Loucy (cell line): ENCODE data around the gene SEC62.

ENCODE experiments used
- H2AFZ ChIP-seq: fragments of 200-600 bp; sonication (generic); 2 replicates; pipeline ENCODE4 v1.6.0; 2016; ENCODE audit warnings: antibody characterized with exemption, mild to moderate bottlenecking, low read length, moderate library complexity
- H3F3A ChIP-seq: fragments of 200-600 bp; 2 replicates; pipeline ENCODE4 v1.6.0; 2016; ENCODE audit warnings: antibody characterized with exemption, low read depth, mild to moderate bottlenecking
- H3K27me3 ChIP-seq: fragments of 200-600 bp; sonication (generic); 2 replicates; pipeline ENCODE4 v1.6.1; 2014; ENCODE audit warnings: low read length, mild to moderate bottlenecking; ENCODE audit not compliant: insufficient read depth, poor library complexity, severe bottlenecking
- H3K36me3 ChIP-seq: fragments of 200-600 bp; sonication (generic); 2 replicates; pipeline ENCODE4 v1.6.1; 2016; ENCODE audit warnings: low read length; ENCODE audit not compliant: insufficient read depth
- H3K4me1 ChIP-seq: fragments of 200-600 bp; sonication (generic); 2 replicates; pipeline ENCODE4 v1.5.1; 2014; ENCODE audit warnings: low read length, mild to moderate bottlenecking; ENCODE audit not compliant: insufficient read depth, poor library complexity, severe bottlenecking
- H3K4me2 ChIP-seq: fragments of 200-600 bp; sonication (generic); 2 replicates; pipeline ENCODE4 v1.6.0; 2014; ENCODE audit warnings: antibody characterized with exemption, low read length, low read depth, mild to moderate bottlenecking; ENCODE audit not compliant: poor library complexity, severe bottlenecking
- H3K4me3 ChIP-seq: fragments of 200-600 bp; sonication (generic); 2 replicates; pipeline ENCODE4 v1.5.1; 2014; ENCODE audit warnings: low read length, mild to moderate bottlenecking, mixed read lengths; ENCODE audit not compliant: poor library complexity, severe bottlenecking
- H3K79me2 ChIP-seq: fragments of 200-600 bp; sonication (generic); 2 replicates; pipeline ENCODE4 v1.6.1; 2014; ENCODE audit warnings: low read length; ENCODE audit not compliant: insufficient read depth
- H3K9ac ChIP-seq: fragments of 200-600 bp; sonication (generic); 2 replicates; pipeline ENCODE4 v1.6.0; 2014; ENCODE audit warnings: mild to moderate bottlenecking, low read depth, low read length, moderate library complexity; ENCODE audit not compliant: poor library complexity, severe bottlenecking
- H3K9me2 ChIP-seq: fragments of 200-600 bp; sonication (generic); replicated peaks from 2 replicates; pipeline ENCODE4 v1.6.1; 2016; ENCODE audit warnings: low read depth, low read length, mixed read lengths
- H3K9me3 ChIP-seq: fragments of 200-600 bp; sonication (generic); 2 replicates; pipeline ENCODE4 v1.6.1; 2014; ENCODE audit warnings: mild to moderate bottlenecking, antibody characterized with exemption, low read length, low read depth; ENCODE audit not compliant: insufficient read depth
- H4K20me1 ChIP-seq: fragments of 200-600 bp; sonication (generic); 2 replicates; pipeline ENCODE4 v1.6.0; 2014; ENCODE audit warnings: antibody characterized with exemption, low read length, mild to moderate bottlenecking; ENCODE audit not compliant: insufficient read depth, poor library complexity, severe bottlenecking
- EZH2phosphoT487 ChIP-seq: fragments of 200-600 bp; IDR thresholded peaks from 2 replicates; pipeline ENCODE4 v1.6.1; 2018; ENCODE audit warnings: antibody characterized with exemption, mild to moderate bottlenecking, moderate library complexity, borderline replicate concordance
- TF ChIP-seq, protein P1 (sequence below): fragments of 200-600 bp; sonication (generic); conservative IDR thresholded peaks from 2 replicates; pipeline ENCODE4 v1.5.1; 2014; ENCODE audit warnings: mild to moderate bottlenecking, antibody characterized with exemption, low read length

SEC62 gene

DNA sequence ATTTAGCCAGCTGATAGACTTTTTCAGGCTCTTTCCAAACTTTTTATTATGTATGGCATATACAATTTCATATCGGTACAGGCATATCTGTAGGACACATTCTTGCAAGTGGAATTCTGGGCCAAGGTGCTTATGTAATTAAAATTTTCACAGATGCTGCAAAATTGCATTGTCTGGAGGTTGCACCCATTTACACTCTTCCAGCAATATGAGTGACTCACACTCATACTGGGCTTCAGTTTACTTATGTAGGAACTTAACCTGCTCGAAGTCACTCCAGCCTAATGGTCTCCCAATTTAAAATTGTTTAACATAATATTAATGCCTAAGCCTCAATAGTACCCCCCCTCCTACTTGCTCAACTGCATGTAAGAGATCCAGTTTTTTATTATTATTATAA is 11.2 kb upstream of the SEC62 start:
- Histone ChIP-seq H2AFZ (no peak overlapping the region), H3K9ac (no peak overlapping the region), H3K9me3 (no peaks in the 10 kb centered on the region), H3K9me2 (no peaks in the 10 kb centered on the region), H3K36me3 (no peaks in the 10 kb centered on the region), H3K4me2 (no peak overlapping the region), H3K79me2 (no peaks in the 10 kb centered on the region), H3F3A (no peaks in the 10 kb centered on the region), H3K4me3 (no peak overlapping the region), H3K27me3 (peaks cover 14% of the 10 kb centered on the region), H3K4me1 (no peaks in the 10 kb centered on the region), H4K20me1 (no peaks in the 10 kb centered on the region)
- TF ChIP-seq, protein P1, sequence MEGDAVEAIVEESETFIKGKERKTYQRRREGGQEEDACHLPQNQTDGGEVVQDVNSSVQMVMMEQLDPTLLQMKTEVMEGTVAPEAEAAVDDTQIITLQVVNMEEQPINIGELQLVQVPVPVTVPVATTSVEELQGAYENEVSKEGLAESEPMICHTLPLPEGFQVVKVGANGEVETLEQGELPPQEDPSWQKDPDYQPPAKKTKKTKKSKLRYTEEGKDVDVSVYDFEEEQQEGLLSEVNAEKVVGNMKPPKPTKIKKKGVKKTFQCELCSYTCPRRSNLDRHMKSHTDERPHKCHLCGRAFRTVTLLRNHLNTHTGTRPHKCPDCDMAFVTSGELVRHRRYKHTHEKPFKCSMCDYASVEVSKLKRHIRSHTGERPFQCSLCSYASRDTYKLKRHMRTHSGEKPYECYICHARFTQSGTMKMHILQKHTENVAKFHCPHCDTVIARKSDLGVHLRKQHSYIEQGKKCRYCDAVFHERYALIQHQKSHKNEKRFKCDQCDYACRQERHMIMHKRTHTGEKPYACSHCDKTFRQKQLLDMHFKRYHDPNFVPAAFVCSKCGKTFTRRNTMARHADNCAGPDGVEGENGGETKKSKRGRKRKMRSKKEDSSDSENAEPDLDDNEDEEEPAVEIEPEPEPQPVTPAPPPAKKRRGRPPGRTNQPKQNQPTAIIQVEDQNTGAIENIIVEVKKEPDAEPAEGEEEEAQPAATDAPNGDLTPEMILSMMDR = no peak
- TF ChIP-seq EZH2phosphoT487 = no peak

DNA sequence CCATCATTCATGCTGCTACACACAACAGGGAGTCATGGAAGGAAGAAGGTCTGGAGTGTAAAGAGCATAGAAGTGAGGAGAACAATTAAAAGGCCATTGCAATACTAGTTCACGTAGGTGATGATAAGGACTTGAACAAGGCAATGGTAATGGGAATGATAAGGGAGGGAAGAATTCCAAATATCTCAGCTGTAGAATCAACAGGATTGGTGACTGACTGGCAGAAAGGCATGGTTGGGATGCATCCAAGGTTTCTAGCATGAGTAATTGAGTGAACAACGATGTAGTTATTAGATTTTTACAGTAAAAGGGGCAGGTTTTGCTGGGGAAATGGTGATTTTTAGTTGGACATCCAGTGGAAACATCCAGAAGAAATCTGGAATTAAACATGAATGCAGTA is 2.4 kb upstream of the SEC62 start:
- no peaks in the 10 kb centered on the region for H3K9me2 ChIP-seq
- no peak overlapping the region for H2AFZ ChIP-seq
- peaks cover 26% of the 10 kb centered on the region for H3K4me1 ChIP-seq
- H3K4me3 ChIP-seq = no peak overlapping the region
- H3K36me3 ChIP-seq = no peaks in the 10 kb centered on the region
- TF ChIP-seq EZH2phosphoT487 = no peak
- TF ChIP-seq, protein P1 = no peak
- H4K20me1 ChIP-seq = peaks cover 23% of the 10 kb centered on the region
- H3K9me3 ChIP-seq = no peaks in the 10 kb centered on the region
- peaks cover 9% of the 10 kb centered on the region for H3K27me3 ChIP-seq
- H3F3A ChIP-seq = no peaks in the 10 kb centered on the region
- no peak overlapping the region for H3K4me2 ChIP-seq
- H3K79me2 ChIP-seq = peaks cover 23% of the 10 kb centered on the region
- no peak overlapping the region for H3K9ac ChIP-seq

DNA sequence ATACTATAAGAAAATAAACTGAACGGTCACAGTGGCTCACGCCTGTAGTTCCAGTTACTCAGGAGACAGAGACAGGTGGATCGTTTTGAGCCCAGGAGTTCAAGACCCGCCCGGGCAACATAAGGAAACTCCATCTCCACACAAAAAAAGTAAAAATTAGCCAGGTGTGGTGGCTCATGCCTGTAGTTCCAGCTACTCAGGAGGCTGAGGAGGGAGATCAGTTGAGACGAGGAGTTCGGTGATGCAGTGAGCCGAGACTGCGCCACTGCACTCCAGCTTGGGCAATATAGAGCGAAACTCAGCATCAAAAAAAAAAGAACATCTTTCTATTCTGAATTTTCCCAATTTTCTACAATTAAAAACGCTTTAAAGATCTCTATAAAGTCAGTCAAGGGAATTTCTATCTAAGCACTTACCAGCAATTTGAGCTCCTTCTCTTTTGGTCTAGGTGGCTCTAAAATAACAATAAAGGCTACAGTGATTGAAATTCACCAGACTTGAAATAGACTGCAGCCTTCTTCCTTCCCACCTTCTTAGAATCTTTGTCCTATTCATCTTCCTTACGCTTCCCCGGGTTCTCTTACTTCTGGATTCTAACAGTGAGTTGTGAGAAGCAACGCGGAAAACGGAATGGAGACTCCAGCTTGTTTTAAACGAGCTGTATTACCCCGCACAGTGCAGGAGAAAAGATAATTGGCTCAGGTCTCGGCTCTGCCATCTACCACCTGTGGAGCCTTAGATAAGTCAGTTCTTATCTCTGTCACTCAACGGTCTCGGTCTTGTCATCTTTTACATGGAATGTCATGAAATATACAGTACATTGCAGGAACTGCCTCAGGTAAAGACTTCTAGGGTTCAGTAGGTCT is 812 bp upstream of the SEC62 start:
- Histone ChIP-seq H3K4me1 (peaks cover 40% of the 10 kb centered on the region), H3K9me2 (no peaks in the 10 kb centered on the region), H3K4me2 (peak overlapping the region; percentile 80), H3F3A (peaks cover 5% of the 10 kb centered on the region; the same call in 1 of the 2 replicates), H3K79me2 (peaks cover 39% of the 10 kb centered on the region), H3K9me3 (no peaks in the 10 kb centered on the region), H3K4me3 (peak overlapping the region; percentile 95), H3K36me3 (no peaks in the 10 kb centered on the region), H2AFZ (peak overlapping the region; percentile 100), H3K27me3 (peaks cover under 1% of the 10 kb centered on the region), H3K9ac (peak overlapping the region; percentile 86), H4K20me1 (peaks cover 39% of the 10 kb centered on the region)
- TF ChIP-seq EZH2phosphoT487 = no peak
- TF ChIP-seq, protein P1 = no peak
